Panc1 (cell line): ENCODE results near the gene AP2B1. TPM values are rescaled to one million over a fixed set of nuclear protein-coding genes. Genes with fewer than 3 reads are reported as not detected.

Experiments used
- ATAC-seq: fragments of 200-7000 bp; cut with Tn5 transposase; 2 replicates; pipeline ENCODE4 v1.9.1; 2020; ENCODE audit warnings: mild to moderate bottlenecking, moderate library complexity
- BruUV-seq: library from RNA; stranded (reverse); fragments of 400-500 nt; replicated peaks from 2 replicates; lab custom pipeline; 2021; lab: Mats Ljungman, UMichigan
- CTCF ChIA-PET: fragments of 300-600 bp; sonication (Branson Sonifier 250); formaldehyde crosslinking; loops from one replicate; lab custom pipeline; 2022; ENCODE audit warnings: antibody characterized with exemption; lab: Charles Lee
- POLR2A ChIA-PET: fragments of 300-600 bp; sonication (Branson Sonifier 250); formaldehyde crosslinking; loops from one replicate; lab custom pipeline; 2022; ENCODE audit warnings: antibody characterized with exemption; lab: Charles Lee
- DNase-seq: peaks from one replicate; pipeline ENCODE4 v3.0.0-alpha.2; 2010; ENCODE audit warnings: low read depth, low spot score
- H3K27ac ChIP-seq: 2 replicates; pipeline ENCODE4 v1.5.1; 2011; ENCODE audit warnings: mild to moderate bottlenecking, low read length, inconsistent platforms
- H3K27me3 ChIP-seq: fragments of 200-500 bp; sonication (Bioruptor generic); 2 replicates; pipeline ENCODE4 v1.6.0; 2014; ENCODE audit warnings: low read length, inconsistent platforms; ENCODE audit not compliant: control insufficient read depth, insufficient read depth
- H3K36me3 ChIP-seq: fragments of 200-500 bp; sonication (Bioruptor generic); 2 replicates; pipeline ENCODE4 v1.5.1; 2014; ENCODE audit warnings: inconsistent platforms, mild to moderate bottlenecking, low read length, moderate library complexity; ENCODE audit not compliant: control insufficient read depth, insufficient read depth
- H3K4me1 ChIP-seq: 2 replicates; pipeline ENCODE4 v1.5.1; 2011; ENCODE audit warnings: inconsistent platforms, mild to moderate bottlenecking, low read length, moderate library complexity; ENCODE audit not compliant: control insufficient read depth, insufficient read depth
- H3K4me3 ChIP-seq, 2 experiments: 2 replicates each; pipeline ENCODE4 v1.5.1; 2011 to 2012; ENCODE audit warnings: low read depth in 2 of 2, low read length in 2 of 2, mild to moderate bottlenecking in 2 of 2, inconsistent platforms in 1 of 2, moderate library complexity in 1 of 2
- H3K9me3 ChIP-seq: fragments of 200-500 bp; sonication (Bioruptor generic); 2 replicates; pipeline ENCODE4 v1.5.1; 2014; ENCODE audit warnings: low read depth, mild to moderate bottlenecking, inconsistent platforms, low read length, moderate library complexity; ENCODE audit not compliant: control insufficient read depth, insufficient read depth
- POLR2AphosphoS5 ChIP-seq: IDR thresholded peaks from 2 replicates; pipeline ENCODE4 v1.6.1; 2012; ENCODE audit warnings: mild to moderate bottlenecking, low read depth, low read length, moderate library complexity
- SIN3A ChIP-seq: IDR thresholded peaks from 2 replicates; pipeline ENCODE4 v1.6.1; 2012; ENCODE audit warnings: low read depth, mild to moderate bottlenecking, low read length, moderate library complexity, borderline replicate concordance; ENCODE audit not compliant: insufficient read depth
- TCF7L2 ChIP-seq: IDR thresholded peaks from 2 replicates; pipeline ENCODE4 v1.6.1; 2011; ENCODE audit warnings: mild to moderate bottlenecking, low read depth, low read length, inconsistent platforms
- in situ Hi-C: cut with HindIII; loops from 2 replicates; pipeline ENCODE4 v1.10.0; 2016; ENCODE audit warnings: low sequenced_read_pairs, low pct_unique_long_range_greater_than_20kb
- intact Hi-C: fragments of 100-400 bp; cut with micrococcal nuclease; formaldehyde crosslinking; loops from one replicate; pipeline ENCODE4 v1.10.0; 2022; ENCODE audit not compliant: unreplicated experiment
- total RNA-seq: library from RNA; stranded (reverse); gene quantifications from one replicate; pipeline ENCODE4 v1.2.1, GENCODE V29; 2021; ENCODE audit not compliant: unreplicated experiment
- TF ChIP-seq, protein P1 (sequence below), 2 experiments: IDR thresholded peaks; 2 replicates each; pipeline ENCODE4 v1.6.1; 2011 to 2012; ENCODE audit warnings: low read depth in 2 of 2, control low read depth in 1 of 2, low read length in 1 of 2, mild to moderate bottlenecking in 1 of 2, moderate library complexity in 1 of 2; ENCODE audit not compliant: insufficient read depth in 1 of 2
- TF ChIP-seq, protein P2 (sequence below): fragments of 450-650 bp; IDR thresholded peaks from 2 replicates; pipeline ENCODE4 v1.5.1; 2017; ENCODE audit warnings: mild to moderate bottlenecking

The AP2B1 gene
- total RNA-seq, 1 experiment from 2014 or later: 446 TPM

DNA sequence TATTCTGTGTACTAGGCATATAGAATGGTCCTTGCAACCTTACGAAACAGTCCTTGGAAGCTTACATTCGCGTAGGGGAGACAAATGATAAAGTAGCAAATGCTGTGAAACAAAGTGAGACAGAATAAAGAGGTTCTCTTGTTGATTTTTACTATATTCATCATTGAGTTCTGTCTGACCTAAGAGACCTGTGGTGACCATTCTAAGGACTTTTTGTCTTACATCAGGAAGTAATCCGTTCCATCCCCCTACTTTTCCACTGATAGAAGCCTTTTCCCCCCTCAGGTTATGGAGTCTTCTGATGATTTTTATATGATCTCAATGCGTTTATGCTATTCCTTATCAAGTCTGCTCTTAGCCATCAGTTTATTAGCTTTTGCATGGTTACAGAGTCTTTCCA, 77.6 kb downstream of the AP2B1 start:
- no TSS peak for BruUV-seq
- TF ChIP-seq SIN3A (no peak), POLR2AphosphoS5 (no peak), TCF7L2 (no peak)
- TF ChIP-seq, protein P1, sequence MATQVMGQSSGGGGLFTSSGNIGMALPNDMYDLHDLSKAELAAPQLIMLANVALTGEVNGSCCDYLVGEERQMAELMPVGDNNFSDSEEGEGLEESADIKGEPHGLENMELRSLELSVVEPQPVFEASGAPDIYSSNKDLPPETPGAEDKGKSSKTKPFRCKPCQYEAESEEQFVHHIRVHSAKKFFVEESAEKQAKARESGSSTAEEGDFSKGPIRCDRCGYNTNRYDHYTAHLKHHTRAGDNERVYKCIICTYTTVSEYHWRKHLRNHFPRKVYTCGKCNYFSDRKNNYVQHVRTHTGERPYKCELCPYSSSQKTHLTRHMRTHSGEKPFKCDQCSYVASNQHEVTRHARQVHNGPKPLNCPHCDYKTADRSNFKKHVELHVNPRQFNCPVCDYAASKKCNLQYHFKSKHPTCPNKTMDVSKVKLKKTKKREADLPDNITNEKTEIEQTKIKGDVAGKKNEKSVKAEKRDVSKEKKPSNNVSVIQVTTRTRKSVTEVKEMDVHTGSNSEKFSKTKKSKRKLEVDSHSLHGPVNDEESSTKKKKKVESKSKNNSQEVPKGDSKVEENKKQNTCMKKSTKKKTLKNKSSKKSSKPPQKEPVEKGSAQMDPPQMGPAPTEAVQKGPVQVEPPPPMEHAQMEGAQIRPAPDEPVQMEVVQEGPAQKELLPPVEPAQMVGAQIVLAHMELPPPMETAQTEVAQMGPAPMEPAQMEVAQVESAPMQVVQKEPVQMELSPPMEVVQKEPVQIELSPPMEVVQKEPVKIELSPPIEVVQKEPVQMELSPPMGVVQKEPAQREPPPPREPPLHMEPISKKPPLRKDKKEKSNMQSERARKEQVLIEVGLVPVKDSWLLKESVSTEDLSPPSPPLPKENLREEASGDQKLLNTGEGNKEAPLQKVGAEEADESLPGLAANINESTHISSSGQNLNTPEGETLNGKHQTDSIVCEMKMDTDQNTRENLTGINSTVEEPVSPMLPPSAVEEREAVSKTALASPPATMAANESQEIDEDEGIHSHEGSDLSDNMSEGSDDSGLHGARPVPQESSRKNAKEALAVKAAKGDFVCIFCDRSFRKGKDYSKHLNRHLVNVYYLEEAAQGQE (IDR thresholded peaks at IDR 0.05; ENCODE audit: insufficient read depth in 1 of 2, low read depth in 2 of 2, low read length in 1 of 2): no peak
- TF ChIP-seq, protein P2, sequence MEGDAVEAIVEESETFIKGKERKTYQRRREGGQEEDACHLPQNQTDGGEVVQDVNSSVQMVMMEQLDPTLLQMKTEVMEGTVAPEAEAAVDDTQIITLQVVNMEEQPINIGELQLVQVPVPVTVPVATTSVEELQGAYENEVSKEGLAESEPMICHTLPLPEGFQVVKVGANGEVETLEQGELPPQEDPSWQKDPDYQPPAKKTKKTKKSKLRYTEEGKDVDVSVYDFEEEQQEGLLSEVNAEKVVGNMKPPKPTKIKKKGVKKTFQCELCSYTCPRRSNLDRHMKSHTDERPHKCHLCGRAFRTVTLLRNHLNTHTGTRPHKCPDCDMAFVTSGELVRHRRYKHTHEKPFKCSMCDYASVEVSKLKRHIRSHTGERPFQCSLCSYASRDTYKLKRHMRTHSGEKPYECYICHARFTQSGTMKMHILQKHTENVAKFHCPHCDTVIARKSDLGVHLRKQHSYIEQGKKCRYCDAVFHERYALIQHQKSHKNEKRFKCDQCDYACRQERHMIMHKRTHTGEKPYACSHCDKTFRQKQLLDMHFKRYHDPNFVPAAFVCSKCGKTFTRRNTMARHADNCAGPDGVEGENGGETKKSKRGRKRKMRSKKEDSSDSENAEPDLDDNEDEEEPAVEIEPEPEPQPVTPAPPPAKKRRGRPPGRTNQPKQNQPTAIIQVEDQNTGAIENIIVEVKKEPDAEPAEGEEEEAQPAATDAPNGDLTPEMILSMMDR: no peak
- DNase-seq (no peak), ATAC-seq (no peak)
- Histone ChIP-seq H3K27ac (no peak overlapping the region), H3K4me3 (no peak overlapping the region), H3K36me3 (peaks cover 46% of the 10 kb centered on the region), H3K4me1 (no peaks in the 10 kb centered on the region), H3K27me3 (no peaks in the 10 kb centered on the region), H3K9me3 (no peaks in the 10 kb centered on the region)
- ChIA-PET CTCF (no interaction called here), POLR2A (interaction anchor here (0.6 kb wide), 1 partner anchor 11 kb away, joined by 7 read pairs; no protein-coding TSS in a partner anchor)
- intact Hi-C loops (loop anchor here (10.0 kb wide), 1 partner anchor 50 kb away; no protein-coding TSS in a partner anchor), in situ Hi-C loops (no loop called here)

DNA sequence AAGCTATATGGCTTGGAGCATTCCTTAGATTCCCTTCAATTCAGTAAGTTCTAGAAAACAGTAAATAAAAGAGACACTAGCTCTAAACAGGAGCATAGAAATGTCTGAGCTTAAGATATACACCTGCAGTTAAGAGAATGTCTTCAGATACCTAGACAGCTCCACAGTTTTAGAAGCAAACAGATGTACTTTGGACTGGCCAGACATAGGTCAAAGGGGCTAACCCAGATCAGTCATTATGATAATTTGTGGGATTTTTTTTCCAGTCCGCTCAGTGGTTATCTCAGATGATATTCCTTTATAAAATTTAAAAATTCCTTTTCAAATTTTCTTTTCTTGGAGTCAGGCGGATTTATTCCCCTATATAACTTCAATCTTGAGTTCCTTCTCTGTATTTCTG, 78.5 kb downstream of the AP2B1 start:
- DNase-seq (no peak), ATAC-seq (no peak)
- Histone ChIP-seq H3K27ac (no peak overlapping the region), H3K36me3 (peaks cover 52% of the 10 kb centered on the region), H3K9me3 (no peaks in the 10 kb centered on the region), H3K27me3 (no peaks in the 10 kb centered on the region), H3K4me3 (no peak overlapping the region), H3K4me1 (no peaks in the 10 kb centered on the region)
- ChIA-PET POLR2A (no interaction called here), CTCF (no interaction called here)
- no TSS peak for BruUV-seq
- no peak for TF ChIP-seq SIN3A
- TF ChIP-seq TCF7L2: no peak
- TF ChIP-seq, protein P1 (IDR thresholded peaks at IDR 0.05; ENCODE audit: insufficient read depth in 1 of 2, low read depth in 2 of 2, low read length in 1 of 2): no peak
- TF ChIP-seq, protein P2: no peak
- no peak for TF ChIP-seq POLR2AphosphoS5
- intact Hi-C loops (loop anchor here (10.0 kb wide), 1 partner anchor 51 kb away; no protein-coding TSS in a partner anchor), in situ Hi-C loops (no loop called here)
